ENCODE data around the gene NSRP1.

DNA sequence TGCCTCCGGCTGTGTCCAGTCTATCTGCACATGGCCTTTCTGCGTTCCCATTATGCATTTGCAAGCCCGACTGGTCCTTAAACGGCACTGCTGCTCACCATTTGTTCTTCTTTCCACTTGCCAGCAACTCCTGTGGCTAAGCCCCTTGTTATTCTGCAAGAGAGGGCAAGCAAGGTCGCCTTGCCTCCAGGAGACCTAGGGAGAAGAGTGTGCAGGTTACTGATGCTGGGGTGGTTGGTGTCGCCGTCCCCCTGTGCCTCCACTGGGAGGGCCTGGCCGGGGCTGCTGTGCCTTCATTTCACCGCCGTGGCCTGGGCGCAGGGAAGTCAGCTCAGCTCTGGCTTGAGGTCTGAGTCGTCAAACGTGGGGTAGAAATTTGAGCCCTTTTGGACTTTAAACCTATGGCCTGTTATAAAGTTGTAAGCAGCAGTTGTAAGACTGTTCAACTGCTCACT lies 106.1 kb downstream of the NSRP1 start:
- TF ChIP-seq SP1 (IDR thresholded peaks at IDR 0.05) (no peak), FOXM1 (IDR thresholded peaks at IDR 0.05; ENCODE audit: borderline replicate concordance) (no peak)

Data from HEK293T (cell line).